HepG2 (cell line): Measurements from ENCODE around the gene SERPINB6. TPM values are rescaled to one million over a fixed set of nuclear protein-coding genes. Genes with fewer than 3 reads are reported as not detected.

ENCODE experiments used
- ARHGAP35 ChIP-seq: sonication (generic); formaldehyde crosslinking; IDR thresholded peaks from 2 replicates; pipeline ENCODE4 v1.9.0; 2022; ENCODE audit warnings: mild to moderate bottlenecking, inconsistent platforms, moderate library complexity, missing genetic modification reagents, borderline replicate concordance
- ATF5 ChIP-seq: sonication (generic); formaldehyde crosslinking; IDR thresholded peaks from 2 replicates; pipeline ENCODE4 v1.4.0; 2020; ENCODE audit warnings: mild to moderate bottlenecking, low read depth, missing genetic modification reagents
- BATF2 ChIP-seq: sonication (generic); formaldehyde crosslinking; IDR thresholded peaks from 2 replicates; pipeline ENCODE4 v1.8.0; 2022; ENCODE audit warnings: mild to moderate bottlenecking, missing genetic modification reagents, moderate library complexity
- CENPT ChIP-seq: sonication (generic); formaldehyde crosslinking; IDR thresholded peaks from 2 replicates; pipeline ENCODE4 v1.8.0; 2022; ENCODE audit warnings: low read depth, mild to moderate bottlenecking, moderate library complexity, missing genetic modification reagents
- KLF6 ChIP-seq: IDR thresholded peaks from 2 replicates; pipeline ENCODE4 v1.8.0; 2016; ENCODE audit warnings: missing biosample characterization, missing genetic modification reagents
- MLXIP ChIP-seq: sonication (generic); formaldehyde crosslinking; IDR thresholded peaks from 2 replicates; pipeline ENCODE4 v1.9.0; 2021; ENCODE audit warnings: missing genetic modification reagents, borderline replicate concordance
- MTF2 ChIP-seq: sonication (generic); formaldehyde crosslinking; IDR thresholded peaks from 2 replicates; pipeline ENCODE4 v1.5.0; 2020; ENCODE audit warnings: missing genetic modification reagents, borderline replicate concordance
- NFATC3 ChIP-seq: sonication (generic); formaldehyde crosslinking; IDR thresholded peaks from 2 replicates; pipeline ENCODE4 v1.5.1; 2020; ENCODE audit warnings: mild to moderate bottlenecking, missing genetic modification reagents
- SMYD3 ChIP-seq: sonication (generic); formaldehyde crosslinking; IDR thresholded peaks from 2 replicates; pipeline ENCODE4 v1.8.1; 2023; ENCODE audit warnings: mild to moderate bottlenecking, missing genetic modification reagents
- ZFP90 ChIP-seq: sonication (generic); formaldehyde crosslinking; IDR thresholded peaks from 2 replicates; pipeline ENCODE4 v1.8.0; 2022; ENCODE audit warnings: missing genetic modification reagents, mild to moderate bottlenecking, inconsistent platforms, borderline replicate concordance
- ZKSCAN5 ChIP-seq: sonication (generic); formaldehyde crosslinking; IDR thresholded peaks from 2 replicates; pipeline ENCODE4 v1.5.1; 2020; ENCODE audit warnings: mild to moderate bottlenecking, missing genetic modification reagents
- ZNF33A ChIP-seq: sonication (generic); formaldehyde crosslinking; IDR thresholded peaks from 2 replicates; pipeline ENCODE4 v1.5.1; 2020; ENCODE audit warnings: missing genetic modification reagents, mild to moderate bottlenecking, moderate library complexity, borderline replicate concordance
- ZNF547 ChIP-seq: sonication (generic); formaldehyde crosslinking; IDR thresholded peaks from 2 replicates; pipeline ENCODE4 v1.5.1; 2020; ENCODE audit warnings: mild to moderate bottlenecking, missing genetic modification reagents
- ZNF841 ChIP-seq: sonication (generic); formaldehyde crosslinking; IDR thresholded peaks from 2 replicates; pipeline ENCODE4 v1.8.1; 2023; ENCODE audit warnings: missing genetic modification reagents, borderline replicate concordance
- polyA plus RNA-seq, 8 experiments: library from polyadenylated mRNA; depleted of rRNA in 3 of 8; stranded (reverse) in 7 of 8; unstranded in 1 of 8; fragments of >200 nt; fragmentation: Illumina TruSeq in 4 of 8; extraction: Trizol in 4 of 8; gene quantifications; 2 replicates each; pipeline versions ENCODE4 v1.2.1 to v1.2.3, GENCODE V29; 2011 to 2016; ENCODE audit warnings: low read depth in 4 of 8, missing spikeins in 1 of 8, mixed read lengths in 1 of 8; ENCODE audit not compliant: insufficient read depth in 1 of 8
- total RNA-seq, 5 experiments: library from RNA; depleted of rRNA; stranded (reverse); fragments of >200 nt; fragmentation: Illumina TruSeq; extraction: Trizol; gene quantifications; 2 replicates each; pipeline ENCODE4 v1.2.3, GENCODE V29; 2016; ENCODE audit warnings: low read depth in 1 of 5
- TF ChIP-seq, protein P1 (sequence below): sonication (generic); formaldehyde crosslinking; IDR thresholded peaks from 2 replicates; pipeline ENCODE4 v1.5.1; 2020; ENCODE audit warnings: missing genetic modification reagents, mild to moderate bottlenecking, borderline replicate concordance
- TF ChIP-seq, protein P2 (sequence below): IDR thresholded peaks from 2 replicates; pipeline ENCODE4 v1.6.1; 2016; ENCODE audit warnings: missing biosample characterization, missing genetic modification reagents, low read depth
- TF ChIP-seq, protein P3 (sequence below): sonication (generic); formaldehyde crosslinking; IDR thresholded peaks from 2 replicates; pipeline ENCODE4 v1.4.0; 2020; ENCODE audit warnings: missing genetic modification reagents, low read depth, mild to moderate bottlenecking, borderline replicate concordance
- TF ChIP-seq, protein P4 (sequence below): sonication (generic); formaldehyde crosslinking; IDR thresholded peaks from 2 replicates; pipeline ENCODE4 v1.4.0; 2020; ENCODE audit warnings: missing genetic modification reagents, mild to moderate bottlenecking, borderline replicate concordance

The SERPINB6 gene
- total and polyA plus RNA-seq, 2 of the 13 experiments (the other 11 are each of a cell fraction or from before 2014, with no cell fraction given), result 38.2 to 61.3 TPM

- TF ChIP-seq, protein P1, sequence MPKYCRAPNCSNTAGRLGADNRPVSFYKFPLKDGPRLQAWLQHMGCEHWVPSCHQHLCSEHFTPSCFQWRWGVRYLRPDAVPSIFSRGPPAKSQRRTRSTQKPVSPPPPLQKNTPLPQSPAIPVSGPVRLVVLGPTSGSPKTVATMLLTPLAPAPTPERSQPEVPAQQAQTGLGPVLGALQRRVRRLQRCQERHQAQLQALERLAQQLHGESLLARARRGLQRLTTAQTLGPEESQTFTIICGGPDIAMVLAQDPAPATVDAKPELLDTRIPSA (CRISPR knock-in tag), result 0 out of 2 replicates have a peak, but pooled peaks have one; percentile 52
- TF ChIP-seq MLXIP (CRISPR knock-in tag), result 0 out of 2 replicates have a peak, but pooled peaks have one; percentile 15
- TF ChIP-seq, protein P2, sequence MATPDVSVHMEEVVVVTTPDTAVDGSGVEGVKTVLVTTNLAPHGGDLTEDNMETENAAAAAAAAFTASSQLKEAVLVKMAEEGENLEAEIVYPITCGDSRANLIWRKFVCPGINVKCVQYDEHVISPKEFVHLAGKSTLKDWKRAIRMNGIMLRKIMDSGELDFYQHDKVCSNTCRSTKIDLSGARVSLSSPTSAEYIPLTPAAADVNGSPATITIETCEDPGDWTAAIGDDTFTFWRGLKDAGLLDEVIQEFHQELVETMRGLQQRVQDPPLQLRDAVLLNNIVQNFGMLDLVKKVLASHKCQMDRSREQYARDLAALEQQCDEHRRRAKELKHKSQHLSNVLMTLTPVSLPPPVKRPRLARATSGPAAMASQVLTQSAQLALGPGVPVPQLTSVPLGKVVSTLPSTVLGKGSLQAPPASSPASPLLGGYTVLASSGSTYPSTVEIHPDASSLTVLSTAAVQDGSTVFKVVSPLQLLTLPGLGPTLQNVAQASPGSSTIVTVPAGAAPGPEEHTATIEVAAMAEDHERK (CRISPR knock-in tag), result no peak
- no peak for TF ChIP-seq ZKSCAN5 (CRISPR knock-in tag)
- TF ChIP-seq, protein P3, sequence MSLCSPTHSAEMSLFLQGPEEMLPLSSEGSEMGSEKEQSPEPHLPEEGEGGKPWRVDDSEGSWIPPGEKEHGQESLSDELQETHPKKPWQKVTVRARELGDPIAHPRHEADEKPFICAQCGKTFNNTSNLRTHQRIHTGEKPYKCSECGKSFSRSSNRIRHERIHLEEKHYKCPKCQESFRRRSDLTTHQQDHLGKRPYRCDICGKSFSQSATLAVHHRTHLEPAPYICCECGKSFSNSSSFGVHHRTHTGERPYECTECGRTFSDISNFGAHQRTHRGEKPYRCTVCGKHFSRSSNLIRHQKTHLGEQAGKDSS (CRISPR knock-in tag), result peak; percentile 99
- TF ChIP-seq ARHGAP35, result no peak; the same call in 1 of the 2 replicates
- TF ChIP-seq ZNF841 (CRISPR knock-in tag), result 0 out of 2 replicates have a peak, but pooled peaks have one; percentile 18
- peak; percentile 84; the same call in 1 of the 2 replicates for TF ChIP-seq BATF2 (CRISPR knock-in tag)
- peak; percentile 90 for TF ChIP-seq ZFP90 (CRISPR knock-in tag)
- TF ChIP-seq KLF6 (CRISPR knock-in tag), result no peak
- no peak for TF ChIP-seq ATF5 (CRISPR knock-in tag)
- TF ChIP-seq MTF2 (CRISPR knock-in tag), result peak; percentile 6; the same call in 1 of the 2 replicates
- peak; percentile 97; the same call in 1 of the 2 replicates for TF ChIP-seq SMYD3 (CRISPR knock-in tag)
- TF ChIP-seq ZNF33A (CRISPR knock-in tag), result no peak
- TF ChIP-seq, protein P4, sequence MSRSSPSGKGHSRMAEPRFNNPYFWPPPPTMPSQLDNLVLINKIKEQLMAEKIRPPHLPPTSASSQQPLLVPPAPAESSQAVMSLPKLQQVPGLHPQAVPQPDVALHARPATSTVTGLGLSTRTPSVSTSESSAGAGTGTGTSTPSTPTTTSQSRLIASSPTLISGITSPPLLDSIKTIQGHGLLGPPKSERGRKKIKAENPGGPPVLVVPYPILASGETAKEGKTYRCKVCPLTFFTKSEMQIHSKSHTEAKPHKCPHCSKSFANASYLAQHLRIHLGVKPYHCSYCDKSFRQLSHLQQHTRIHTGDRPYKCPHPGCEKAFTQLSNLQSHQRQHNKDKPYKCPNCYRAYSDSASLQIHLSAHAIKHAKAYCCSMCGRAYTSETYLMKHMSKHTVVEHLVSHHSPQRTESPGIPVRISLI (CRISPR knock-in tag), result no peak
- peak; percentile 72; the same call in 1 of the 2 replicates for TF ChIP-seq ZNF547
- 0 out of 2 replicates have a peak, but pooled peaks have one; percentile 48 for TF ChIP-seq CENPT
- no peak for TF ChIP-seq NFATC3 (CRISPR knock-in tag)
These were observed 17.3 kb upstream of the SERPINB6 start (continued) for GRCh38 chr6:2988426-2989331.
